OCI-M2 (cell line): ENCODE measurements around the gene DYNC2H1.

Source experiments
- DNase-seq: peaks from one replicate; lab custom pipeline; 2025; ENCODE audit not compliant: unreplicated experiment; lab: John Stamatoyannopoulos, UW

The DYNC2H1 gene

DNA sequence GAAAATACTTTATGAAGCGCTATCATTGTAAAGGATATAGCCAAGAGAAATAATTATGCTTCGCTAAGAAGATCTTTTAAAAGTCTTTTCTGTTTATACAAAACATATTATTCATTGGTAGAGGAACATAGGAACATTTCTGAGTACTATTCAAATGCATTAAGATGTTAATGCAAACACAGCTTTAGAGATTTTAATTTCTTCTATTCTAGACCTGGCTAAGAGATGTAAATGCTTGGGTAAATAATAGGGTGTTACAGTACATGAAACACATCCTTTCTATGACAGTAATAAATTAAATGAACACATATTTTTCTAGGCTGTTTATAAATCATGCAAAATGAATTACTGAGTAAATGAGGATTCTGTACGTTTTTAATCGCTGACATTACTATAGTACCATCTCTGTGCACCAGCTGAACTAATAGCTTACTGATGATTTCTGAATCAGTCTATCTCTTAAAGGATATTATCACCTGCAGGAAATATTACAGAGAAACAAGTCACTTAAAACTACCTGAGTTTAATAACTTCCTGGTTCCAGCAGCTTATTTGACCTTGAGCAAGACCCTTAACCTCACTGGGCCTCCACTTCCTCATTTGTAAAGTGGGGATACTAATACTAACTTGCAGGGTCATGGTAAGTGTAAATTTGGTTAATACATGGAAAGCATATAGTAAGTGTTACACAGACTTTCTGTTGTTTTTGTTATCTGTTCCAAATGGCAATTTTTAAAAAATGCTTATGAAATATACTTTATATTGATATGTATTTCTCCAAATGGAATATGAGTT lies 344.9 kb downstream of the DYNC2H1 start:
- DNase-seq, result no peak

- DNase-seq, result no peak
Measured at GRCh38 chr11:103464420-103464819, 355.2 kb downstream of the DYNC2H1 start.

DNA sequence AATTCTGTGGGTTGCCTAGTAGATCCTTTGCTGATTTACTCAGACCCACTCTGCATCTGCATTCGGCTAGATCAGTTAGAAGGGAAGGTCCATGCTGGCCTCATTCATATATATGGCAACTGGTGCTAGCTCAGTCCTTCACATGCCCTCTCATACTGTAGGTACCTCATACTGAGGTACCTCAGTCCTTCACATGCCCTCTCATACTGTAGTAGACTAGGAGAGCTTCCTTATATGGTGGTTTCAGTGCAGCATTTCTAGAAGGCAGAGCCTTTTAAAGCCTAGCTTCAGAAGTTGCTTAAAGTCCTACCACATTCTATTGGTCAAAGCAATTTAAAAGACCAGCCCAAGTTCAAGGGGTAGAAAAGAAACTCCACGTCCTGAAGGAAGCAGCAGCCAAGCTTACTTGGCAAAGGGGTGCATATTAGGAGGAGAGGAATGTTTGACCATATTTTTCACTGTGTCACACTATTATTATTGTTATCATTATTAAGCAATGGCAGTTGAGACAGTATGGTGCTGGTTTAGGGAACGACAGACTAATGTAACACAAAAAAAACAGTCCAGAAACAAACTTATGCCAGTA lies 356.4 kb downstream of the DYNC2H1 start:
- DNase-seq, result no peak

- no peak for DNase-seq
Measured at GRCh38 chr11:103471546-103471945, 362.3 kb downstream of the DYNC2H1 start.

DNA sequence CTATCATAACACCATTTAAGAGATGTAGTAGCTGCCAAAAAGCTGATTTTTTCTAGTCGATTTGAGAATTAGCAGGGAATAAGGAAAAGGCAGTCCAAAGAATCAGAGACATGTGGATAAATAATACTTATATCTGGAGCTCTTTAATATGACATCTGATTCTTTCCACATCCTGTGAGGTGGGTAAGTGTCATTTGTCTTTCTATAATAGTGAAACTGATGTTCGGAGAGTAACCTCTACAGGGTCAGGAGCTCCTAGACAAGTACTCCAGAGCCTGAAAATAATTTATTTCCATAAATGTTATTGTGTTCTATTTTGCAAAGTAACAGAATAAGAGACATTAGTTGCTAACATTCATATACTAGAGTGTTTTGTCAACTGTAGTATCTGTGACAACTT lies 367.6 kb downstream of the DYNC2H1 start:
- DNase-seq, result no peak

GRCh38 chr11:103480421-103480820 lies 371.2 kb downstream of the DYNC2H1 start:
- DNase-seq, result no peak

- no peak for DNase-seq
Measured at GRCh38 chr11:103483996-103484395, 374.8 kb downstream of the DYNC2H1 start.

GRCh38 chr11:103484545-103484944 lies 375.3 kb downstream of the DYNC2H1 start:
- DNase-seq, result no peak

DNA sequence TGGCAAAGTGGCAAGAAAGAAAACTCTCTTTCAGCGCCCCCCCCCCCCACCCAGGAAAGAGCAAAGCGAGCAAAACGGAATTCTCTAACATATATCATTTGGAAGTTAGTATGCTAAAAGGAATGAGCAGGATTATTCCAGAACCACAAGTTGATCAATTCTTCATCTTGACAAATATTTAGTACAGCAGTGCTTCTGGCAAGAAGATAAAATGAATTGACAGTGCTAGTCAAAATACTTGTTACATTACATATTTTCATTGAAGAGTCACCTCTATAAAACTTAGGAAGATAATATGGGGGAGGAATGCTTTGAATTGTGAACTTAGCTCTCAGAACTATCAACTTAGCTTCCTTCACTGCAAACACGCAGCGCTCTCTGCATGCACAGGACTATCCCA lies 377.4 kb downstream of the DYNC2H1 start:
- no peak for DNase-seq

GRCh38 chr11:103487113-103487512 lies 377.9 kb downstream of the DYNC2H1 start:
- no peak for DNase-seq

DNA sequence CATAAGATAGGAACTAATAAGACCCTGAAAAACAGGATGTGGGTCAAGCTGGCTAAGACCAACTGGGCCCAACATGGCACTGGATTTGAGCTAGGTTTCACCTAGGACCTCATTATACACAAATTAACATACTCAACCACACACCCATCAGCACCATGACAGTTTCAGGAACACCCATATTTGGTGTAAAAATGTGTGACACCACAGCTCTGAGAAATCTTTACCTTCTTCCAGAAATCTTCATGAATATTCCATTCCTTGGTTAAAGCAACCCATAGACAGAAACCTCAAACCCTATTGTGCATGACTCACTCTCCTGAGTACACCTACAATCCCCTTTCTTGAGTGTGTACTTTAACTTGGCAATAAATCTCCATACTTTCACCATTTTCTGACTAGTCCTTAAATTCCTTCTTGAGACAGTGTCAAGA lies 378.8 kb downstream of the DYNC2H1 start:
- DNase-seq, result no peak

DNA sequence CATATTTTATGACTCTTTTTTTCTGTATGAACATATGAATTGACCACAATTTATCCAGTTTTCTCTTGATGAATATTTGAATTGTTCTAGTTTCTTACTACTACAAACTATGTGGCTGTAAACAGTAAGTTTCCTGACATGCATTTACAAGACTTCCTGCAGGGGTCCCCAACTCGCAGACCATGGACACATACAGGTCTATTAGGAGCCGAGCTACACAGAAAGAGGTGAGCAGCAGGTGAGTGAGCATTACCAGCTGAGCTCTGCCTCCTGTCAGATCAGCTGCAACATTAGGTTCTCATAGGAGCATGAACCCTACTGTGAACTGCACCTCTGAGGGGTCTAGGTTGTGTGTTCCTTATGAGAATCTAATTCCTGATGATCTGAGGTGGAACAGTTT lies 379.4 kb downstream of the DYNC2H1 start:
- DNase-seq, result no peak

GRCh38 chr11:103491777-103492176 lies 382.6 kb downstream of the DYNC2H1 start:
- DNase-seq, result no peak

GRCh38 chr11:103494491-103494890 lies 385.3 kb downstream of the DYNC2H1 start:
- DNase-seq, result no peak

- no peak for DNase-seq
Measured at GRCh38 chr11:103497268-103497667, 388.0 kb downstream of the DYNC2H1 start.

DNA sequence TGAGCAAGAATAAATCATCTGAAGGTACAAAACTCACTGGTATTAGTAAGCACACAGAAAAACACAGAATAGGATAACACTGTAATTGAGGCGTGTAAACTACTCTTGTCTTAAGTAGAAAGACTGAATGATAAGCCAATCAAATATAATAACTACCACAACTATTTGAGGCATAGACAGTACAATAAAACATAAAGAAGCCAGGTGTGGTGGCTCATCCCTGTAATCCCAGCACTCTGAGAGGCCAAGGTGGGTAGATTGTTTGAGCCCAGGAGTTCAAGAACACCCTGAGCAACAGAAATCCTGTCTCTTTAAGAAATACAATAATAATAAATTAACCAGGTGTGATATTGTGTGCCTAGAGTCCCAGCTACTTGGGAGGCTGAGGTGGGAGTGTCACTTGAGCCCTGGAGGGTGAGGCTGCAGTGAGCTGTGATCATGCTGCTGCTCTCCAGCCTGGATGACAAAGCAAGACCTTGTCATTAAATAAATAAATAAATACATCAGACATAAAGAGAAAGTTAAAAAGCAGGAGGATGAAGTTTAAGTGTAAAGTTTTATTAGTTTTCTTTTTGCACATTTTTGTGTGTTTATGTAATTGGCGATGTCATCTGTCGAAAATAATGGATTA lies 390.6 kb downstream of the DYNC2H1 start:
- no peak for DNase-seq

- no peak for DNase-seq
Measured at GRCh38 chr11:103515283-103515682, 406.1 kb downstream of the DYNC2H1 start.

DNA sequence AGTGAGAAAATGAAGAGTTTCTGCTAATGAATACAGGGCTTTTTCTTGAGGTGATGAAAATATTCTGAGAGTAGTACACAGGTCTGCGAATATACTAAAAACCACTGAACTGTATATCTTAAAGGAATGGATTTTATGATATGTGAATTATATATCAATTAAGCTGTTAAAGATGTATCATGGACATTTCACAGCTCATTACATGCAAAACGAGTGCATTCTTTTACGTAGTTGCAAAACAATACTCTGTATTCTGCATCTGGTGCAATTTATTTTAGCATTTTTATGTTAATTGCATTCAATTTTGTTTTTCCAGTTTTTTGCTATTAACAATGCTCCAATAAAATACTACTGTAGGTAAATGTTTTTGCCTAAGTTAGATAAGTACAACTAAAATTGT lies 411.6 kb downstream of the DYNC2H1 start:
- DNase-seq, result no peak

DNA sequence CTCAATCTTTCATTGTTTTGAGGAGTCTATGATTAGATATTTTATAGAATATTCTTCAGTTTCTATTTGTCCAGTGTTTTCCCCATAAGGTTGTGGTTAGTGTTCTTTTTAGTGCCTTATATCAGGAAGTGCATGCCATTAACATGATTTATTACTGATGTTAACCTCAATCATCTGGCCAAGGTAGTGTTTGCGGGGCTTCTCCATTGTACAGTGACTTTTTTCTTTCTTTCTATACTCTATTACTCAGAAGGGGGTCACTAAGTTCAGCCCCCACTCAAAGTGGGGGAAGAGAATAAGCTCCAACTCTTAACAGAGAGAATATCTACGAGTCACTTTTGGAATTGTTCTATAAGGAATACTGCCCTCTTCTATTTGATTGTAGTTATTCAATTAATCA lies 415.8 kb downstream of the DYNC2H1 start:
- DNase-seq, result no peak

DNA sequence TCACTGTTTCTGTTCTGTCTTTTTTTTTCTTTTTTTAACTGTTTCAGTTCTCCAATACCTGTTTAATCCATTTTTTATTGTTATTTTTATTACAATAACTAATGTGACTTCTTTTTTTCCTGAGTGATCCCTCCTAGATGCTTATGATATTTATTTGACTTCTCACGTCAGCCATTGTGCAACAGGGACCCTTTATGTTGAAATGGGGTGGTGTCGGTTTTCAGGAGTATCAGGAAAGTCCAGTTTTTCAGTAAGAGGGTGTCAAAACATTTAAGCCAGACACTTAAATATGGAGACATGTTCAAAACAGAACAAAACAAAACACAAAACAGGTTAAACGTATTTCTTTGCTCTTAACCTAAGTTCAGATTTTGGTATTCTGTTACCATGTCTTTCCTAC lies 418.8 kb downstream of the DYNC2H1 start:
- no peak for DNase-seq

GRCh38 chr11:103528596-103528995 lies 419.4 kb downstream of the DYNC2H1 start:
- no peak for DNase-seq

- DNase-seq, result no peak
Measured at GRCh38 chr11:103529181-103529684, 420.0 kb downstream of the DYNC2H1 start.
